Measurements from ENCODE around the gene CCDC82. TPM values are rescaled to one million over a fixed set of nuclear protein-coding genes. Genes with fewer than 3 reads are reported as not detected.

The CCDC82 gene
- total and polyA plus RNA-seq, 12 donors = 4.7 to 48.1 (median 16.5) TPM

DNA sequence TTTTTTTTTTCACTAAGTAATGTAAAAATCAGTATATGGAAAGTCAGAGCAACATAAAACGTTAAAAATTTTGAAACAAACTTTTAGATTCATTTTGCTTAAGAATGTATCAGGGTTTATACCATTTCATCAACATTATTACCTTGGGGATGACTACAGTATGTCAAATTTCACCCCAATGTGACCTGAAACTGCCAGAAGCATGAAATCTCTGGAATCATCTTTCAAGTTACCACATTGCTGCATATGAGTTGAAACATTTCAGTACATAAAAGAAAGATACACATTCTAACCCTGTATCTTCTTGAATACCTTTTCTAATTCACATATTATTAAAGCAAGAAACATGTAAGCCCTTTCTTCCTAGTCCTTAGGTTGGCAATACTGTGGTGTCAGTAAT is 79.5 kb downstream of the CCDC82 start:
- Histone ChIP-seq H3K27ac (no peak overlapping the region), H3K9me3 (replicated peaks in 1 of 3) (no peaks in the 10 kb centered on the region), H3K4me1 (replicated peaks in 1 of 2) (peaks cover 24 to 43% of the 10 kb centered on the region in 2 donors), H3K4me3 (no peak overlapping the region), H3K27me3 (no peaks in the 10 kb centered on the region), H3K36me3 (replicated peaks in 1 of 2) (no peaks in the 10 kb centered on the region)
- WGBS, 4 donors = 75 to 93% (median 82%) methylated on average over 1 of the region's 1 CpG
- no peak for DNase-seq
- TF ChIP-seq, protein P1, sequence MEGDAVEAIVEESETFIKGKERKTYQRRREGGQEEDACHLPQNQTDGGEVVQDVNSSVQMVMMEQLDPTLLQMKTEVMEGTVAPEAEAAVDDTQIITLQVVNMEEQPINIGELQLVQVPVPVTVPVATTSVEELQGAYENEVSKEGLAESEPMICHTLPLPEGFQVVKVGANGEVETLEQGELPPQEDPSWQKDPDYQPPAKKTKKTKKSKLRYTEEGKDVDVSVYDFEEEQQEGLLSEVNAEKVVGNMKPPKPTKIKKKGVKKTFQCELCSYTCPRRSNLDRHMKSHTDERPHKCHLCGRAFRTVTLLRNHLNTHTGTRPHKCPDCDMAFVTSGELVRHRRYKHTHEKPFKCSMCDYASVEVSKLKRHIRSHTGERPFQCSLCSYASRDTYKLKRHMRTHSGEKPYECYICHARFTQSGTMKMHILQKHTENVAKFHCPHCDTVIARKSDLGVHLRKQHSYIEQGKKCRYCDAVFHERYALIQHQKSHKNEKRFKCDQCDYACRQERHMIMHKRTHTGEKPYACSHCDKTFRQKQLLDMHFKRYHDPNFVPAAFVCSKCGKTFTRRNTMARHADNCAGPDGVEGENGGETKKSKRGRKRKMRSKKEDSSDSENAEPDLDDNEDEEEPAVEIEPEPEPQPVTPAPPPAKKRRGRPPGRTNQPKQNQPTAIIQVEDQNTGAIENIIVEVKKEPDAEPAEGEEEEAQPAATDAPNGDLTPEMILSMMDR (IDR thresholded peaks at IDR 0.05) = no peak
- TF ChIP-seq POLR2A (IDR thresholded peaks at IDR 0.05) = no peak
- intact Hi-C loops (cut with DNase I) = no loop called here

DNA sequence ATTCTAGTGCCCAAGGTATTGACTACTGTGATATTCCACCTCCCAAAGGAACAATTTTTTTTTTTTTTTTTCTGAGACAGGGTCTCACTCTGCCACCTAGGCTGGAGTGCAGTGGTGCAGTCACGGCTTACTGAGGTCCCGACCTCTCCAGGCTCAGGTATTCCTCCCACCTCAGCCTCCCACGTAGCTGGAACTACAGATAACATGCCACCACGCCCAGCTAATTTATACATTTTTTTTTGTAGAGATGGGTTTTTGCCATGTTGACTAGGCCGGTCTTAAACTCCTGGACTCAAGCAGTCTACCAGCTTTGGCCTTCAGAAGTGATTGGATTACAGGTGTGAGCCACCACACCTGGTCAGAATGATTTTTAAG is 80.1 kb downstream of the CCDC82 start:
- Histone ChIP-seq H3K27me3 (no peaks in the 10 kb centered on the region), H3K9me3 (replicated peaks in 1 of 3) (no peaks in the 10 kb centered on the region), H3K36me3 (replicated peaks in 1 of 2) (no peaks in the 10 kb centered on the region), H3K4me1 (replicated peaks in 1 of 2) (peaks cover 18 to 38% of the 10 kb centered on the region in 2 donors), H3K4me3 (no peak overlapping the region), H3K27ac (no peak overlapping the region)
- DNase-seq = no peak
- intact Hi-C loops (cut with DNase I) = no loop called here
- TF ChIP-seq POLR2A (IDR thresholded peaks at IDR 0.05) = no peak
- TF ChIP-seq, protein P1 (IDR thresholded peaks at IDR 0.05) = no peak
- 79 to 97% (median 93%) methylated on average over 5 of the region's 5 CpGs for WGBS, 4 donors

DNA sequence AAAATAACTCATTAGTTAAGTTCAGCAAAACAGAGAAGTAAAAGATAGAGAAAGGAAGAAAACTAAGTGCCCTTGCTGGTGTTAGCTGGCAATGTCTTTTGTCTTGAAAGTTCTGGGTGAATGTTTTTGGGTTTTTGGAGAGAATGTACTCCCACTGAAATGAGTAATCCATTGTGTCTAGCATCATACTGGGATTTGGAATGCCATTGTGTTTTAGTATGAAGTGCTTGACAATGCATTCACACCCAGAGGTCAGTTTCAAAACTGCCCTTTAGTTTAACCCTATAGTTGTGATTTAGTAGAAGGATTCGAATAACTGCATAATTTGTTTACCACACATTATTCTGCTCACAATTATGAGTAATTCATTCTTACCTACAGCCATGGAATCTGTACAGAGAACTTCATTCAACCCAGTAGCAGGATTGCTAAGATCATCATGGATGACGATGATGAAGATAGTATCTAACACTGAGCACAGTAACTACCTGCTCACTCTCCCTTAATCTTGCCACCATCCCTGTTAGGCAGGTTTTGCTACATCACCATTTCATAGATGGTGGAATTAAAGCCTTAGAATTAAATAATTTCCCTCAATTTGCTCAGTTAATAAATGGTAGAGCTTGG is 80.6 kb downstream of the CCDC82 start:
- Histone ChIP-seq H3K4me3 (no peak overlapping the region), H3K9me3 (replicated peaks in 1 of 3) (no peaks in the 10 kb centered on the region), H3K27me3 (no peaks in the 10 kb centered on the region), H3K36me3 (replicated peaks in 1 of 2) (no peaks in the 10 kb centered on the region), H3K27ac (no peak overlapping the region), H3K4me1 (replicated peaks in 1 of 2) (peaks cover 15 to 33% of the 10 kb centered on the region in 2 donors)
- no peak for TF ChIP-seq POLR2A (IDR thresholded peaks at IDR 0.05)
- no peak for DNase-seq
- WGBS, 4 donors = 86 to 97% (median 96%) methylated on average over 2 of the region's 2 CpGs
- intact Hi-C loops (cut with DNase I) = no loop called here

DNA sequence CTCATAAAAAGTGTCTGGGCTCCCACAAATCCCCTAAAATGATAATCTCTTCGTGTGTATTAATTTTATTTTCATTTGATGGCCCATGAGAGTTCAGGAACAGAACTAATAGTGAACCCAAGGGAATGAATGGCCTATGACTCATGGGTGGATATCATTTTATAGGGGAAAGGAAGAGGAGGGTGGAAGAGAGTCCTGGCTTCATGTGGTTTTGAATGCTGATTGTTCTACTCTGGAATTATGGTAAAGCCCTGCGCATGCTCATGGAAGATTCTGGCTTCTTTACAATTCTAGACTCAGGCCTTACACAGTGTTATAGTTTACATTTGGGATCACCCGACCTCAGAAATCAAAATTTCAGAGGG is 82.0 kb downstream of the CCDC82 start:
- H3K36me3 ChIP-seq (replicated peaks in 1 of 2) = no peaks in the 10 kb centered on the region
- no peaks in the 10 kb centered on the region for H3K27me3 ChIP-seq
- H3K27ac ChIP-seq = peak overlapping the region; percentile 4 to 83 (median 65)
- H3K9me3 ChIP-seq (replicated peaks in 1 of 3) = no peaks in the 10 kb centered on the region
- TF ChIP-seq, protein P1 (IDR thresholded peaks at IDR 0.05) = no peak
- no peak for TF ChIP-seq POLR2A (IDR thresholded peaks at IDR 0.05)
- 58 to 72% (median 64%) methylated on average over 3 of the region's 3 CpGs for WGBS, 4 donors
- H3K4me1 ChIP-seq (replicated peaks in 1 of 2) = peaks cover 26 to 43% of the 10 kb centered on the region in 2 donors
- H3K4me3 ChIP-seq = peak overlapping the region in 1 of 4 donors; percentile 30
- intact Hi-C loops (cut with DNase I) = no loop called here
- DNase-seq = no peak
